HG03095 (cell line): Measurements from ENCODE around the gene YBEY.

Experiments used
- ATAC-seq: cut with Tn5 transposase; IDR thresholded peaks from one replicate; pipeline ENCODE4 v1.9.1; 2021; ENCODE audit warnings: moderate library complexity; ENCODE audit not compliant: unreplicated experiment

The YBEY gene

GRCh38 chr21:46325073-46325912, 39.2 kb downstream of the YBEY start:
- ATAC-seq, result no peak

- ATAC-seq, result no peak
These were observed 40.1 kb downstream of the YBEY start for GRCh38 chr21:46326110-46326703.

GRCh38 chr21:46327711-46328110, 41.6 kb downstream of the YBEY start:
- no peak for ATAC-seq

- no peak for ATAC-seq
These were observed 42.0 kb downstream of the YBEY start for GRCh38 chr21:46328151-46328550.

- no peak for ATAC-seq
These were observed 43.7 kb downstream of the YBEY start for GRCh38 chr21:46329796-46330195.

- no peak for ATAC-seq
These were observed 48.4 kb downstream of the YBEY start for GRCh38 chr21:46334351-46335140.

GRCh38 chr21:46336603-46337002, 50.5 kb downstream of the YBEY start:
- no peak for ATAC-seq

- ATAC-seq, result no peak
These were observed 54.9 kb downstream of the YBEY start for GRCh38 chr21:46340998-46341397.

GRCh38 chr21:46344219-46344915, 58.2 kb downstream of the YBEY start:
- ATAC-seq, result no peak

- no peak for ATAC-seq
These were observed 59.7 kb downstream of the YBEY start for GRCh38 chr21:46345861-46346260.

GRCh38 chr21:46346296-46347202, 60.4 kb downstream of the YBEY start:
- no peak for ATAC-seq

- ATAC-seq, result no peak
These were observed 61.0 kb downstream of the YBEY start for GRCh38 chr21:46347203-46347550.
